Measurements from ENCODE around the gene PURA. TPM values are rescaled to one million over a fixed set of nuclear protein-coding genes. Genes with fewer than 3 reads are reported as not detected.

PURA gene
- polyA plus RNA-seq, 1 donor from 2014 or later, result 2.3 TPM

DNA sequence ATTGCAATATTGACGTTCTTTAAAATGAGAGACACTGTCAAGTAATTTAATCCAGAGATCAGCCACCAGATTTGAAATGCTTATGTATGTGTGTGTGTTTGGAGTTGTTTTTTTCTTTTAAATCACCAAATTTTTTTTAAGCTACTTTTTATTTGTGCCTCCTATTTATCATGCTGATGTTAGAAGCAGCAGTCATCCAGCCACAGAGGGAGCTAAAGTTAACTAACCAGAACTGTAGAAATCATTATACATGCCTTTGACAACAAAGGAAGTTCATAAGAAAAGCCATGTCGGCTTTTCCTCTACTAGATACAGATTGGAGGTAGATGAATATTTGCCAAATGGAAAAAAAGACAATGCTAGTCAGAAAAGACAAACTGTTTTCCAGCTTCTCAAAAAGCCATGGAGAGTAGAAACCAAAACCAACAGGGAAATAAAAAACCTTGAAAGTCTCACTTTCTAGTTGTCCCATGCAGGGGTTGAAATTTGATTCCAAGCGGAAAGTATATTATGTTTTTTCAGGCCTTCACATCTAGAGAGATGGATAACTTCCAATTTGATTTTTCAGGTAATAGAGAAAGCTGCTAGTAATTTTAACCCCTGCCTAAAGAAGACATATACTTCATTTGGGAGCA is 4.5 kb downstream of the PURA start:
- H2AFZ ChIP-seq (ENCODE audit: low read depth, low read length), result no peak overlapping the region
- no peak overlapping the region for H3K4me2 ChIP-seq (ENCODE audit: low read length)
- H4K20me1 ChIP-seq (ENCODE audit: insufficient read depth), result no peaks in the 10 kb centered on the region
- peak overlapping the region; percentile 36 for H3K4me3 ChIP-seq (ENCODE audit: low read length)
- TF ChIP-seq, protein P1, sequence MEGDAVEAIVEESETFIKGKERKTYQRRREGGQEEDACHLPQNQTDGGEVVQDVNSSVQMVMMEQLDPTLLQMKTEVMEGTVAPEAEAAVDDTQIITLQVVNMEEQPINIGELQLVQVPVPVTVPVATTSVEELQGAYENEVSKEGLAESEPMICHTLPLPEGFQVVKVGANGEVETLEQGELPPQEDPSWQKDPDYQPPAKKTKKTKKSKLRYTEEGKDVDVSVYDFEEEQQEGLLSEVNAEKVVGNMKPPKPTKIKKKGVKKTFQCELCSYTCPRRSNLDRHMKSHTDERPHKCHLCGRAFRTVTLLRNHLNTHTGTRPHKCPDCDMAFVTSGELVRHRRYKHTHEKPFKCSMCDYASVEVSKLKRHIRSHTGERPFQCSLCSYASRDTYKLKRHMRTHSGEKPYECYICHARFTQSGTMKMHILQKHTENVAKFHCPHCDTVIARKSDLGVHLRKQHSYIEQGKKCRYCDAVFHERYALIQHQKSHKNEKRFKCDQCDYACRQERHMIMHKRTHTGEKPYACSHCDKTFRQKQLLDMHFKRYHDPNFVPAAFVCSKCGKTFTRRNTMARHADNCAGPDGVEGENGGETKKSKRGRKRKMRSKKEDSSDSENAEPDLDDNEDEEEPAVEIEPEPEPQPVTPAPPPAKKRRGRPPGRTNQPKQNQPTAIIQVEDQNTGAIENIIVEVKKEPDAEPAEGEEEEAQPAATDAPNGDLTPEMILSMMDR (IDR thresholded peaks at IDR 0.05; ENCODE audit: poor library complexity, severe bottlenecking), result peak; percentile 34
- TF ChIP-seq SMC3 (conservative IDR thresholded peaks at IDR 0.05; ENCODE audit: poor library complexity), result no peak
- H3K79me2 ChIP-seq (replicated peaks; ENCODE audit: insufficient read depth, low read length), result peaks cover 13% of the 10 kb centered on the region
- no peaks in the 10 kb centered on the region for H3K9me2 ChIP-seq (ENCODE audit: insufficient read depth, low read length)
- H3F3A ChIP-seq (ENCODE audit: insufficient read depth, low read length, poor library complexity, severe bottlenecking), result no peaks in the 10 kb centered on the region
- no peak overlapping the region for H3K9ac ChIP-seq (ENCODE audit: low read length)
- peaks cover 20% of the 10 kb centered on the region for H3K27me3 ChIP-seq (ENCODE audit: insufficient read depth, low read depth, low read length)
- no peaks in the 10 kb centered on the region for H3K9me3 ChIP-seq (ENCODE audit: low read length)
- no peak overlapping the region for H3K27ac ChIP-seq (ENCODE audit: low read length)
- no peaks in the 10 kb centered on the region for H3K36me3 ChIP-seq (ENCODE audit: insufficient read depth, low read length)

DNA sequence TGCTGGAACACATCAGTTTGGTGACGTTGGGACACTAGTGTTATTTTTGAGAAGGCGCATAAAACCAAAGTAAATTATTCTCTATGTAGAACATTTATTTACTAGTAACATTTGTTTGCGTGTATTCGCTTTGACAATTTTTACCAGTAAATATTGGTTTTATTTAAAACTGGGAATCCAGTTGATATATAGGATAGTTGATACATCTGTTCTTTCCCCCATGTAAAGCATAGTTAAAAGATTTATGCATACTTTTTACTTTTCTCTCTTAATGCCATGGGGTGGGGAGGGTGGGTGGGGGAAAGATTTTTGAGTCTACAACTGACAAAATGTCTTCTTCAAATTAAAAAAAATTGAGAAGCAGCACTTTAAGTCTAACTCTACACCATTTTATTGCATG is 11.7 kb downstream of the PURA start, which contains the start of gene IGIP:
Gene IGIP, plus strand, starts transcription at position 301 of the 400 bp plus-strand sequence. CDS start 2,540 bp downstream, outside the sequence.
- Histone ChIP-seq H3K27me3 (ENCODE audit: insufficient read depth, low read depth, low read length) (no peaks in the 10 kb centered on the region), H2AFZ (ENCODE audit: low read depth, low read length) (no peak within 1 kb of the TSS), H3K4me2 (ENCODE audit: low read length) (no peak within 1 kb of the TSS), H3K9me2 (ENCODE audit: insufficient read depth, low read length) (no peaks in the 10 kb centered on the region), H3F3A (ENCODE audit: insufficient read depth, low read length, poor library complexity, severe bottlenecking) (no peaks in the 10 kb centered on the region), H3K27ac (ENCODE audit: low read length) (no peak within 1 kb of the TSS), H3K4me3 (ENCODE audit: low read length) (no peak within 1 kb of the TSS), H3K36me3 (ENCODE audit: insufficient read depth, low read length) (no peaks in the 10 kb centered on the region), H3K79me2 (replicated peaks; ENCODE audit: insufficient read depth, low read length) (no peaks in the 10 kb centered on the region), H4K20me1 (ENCODE audit: insufficient read depth) (no peaks in the 10 kb centered on the region), H3K9ac (ENCODE audit: low read length) (no peak within 1 kb of the TSS), H3K9me3 (ENCODE audit: low read length) (no peaks in the 10 kb centered on the region)
- TF ChIP-seq SMC3 (conservative IDR thresholded peaks at IDR 0.05; ENCODE audit: poor library complexity) (no peak), EP300 (conservative IDR thresholded peaks at IDR 0.05; ENCODE audit: poor library complexity, severe bottlenecking) (no peak), TAF1 (IDR thresholded peaks at IDR 0.05; ENCODE audit: low read depth) (no peak), POLR2AphosphoS5 (IDR thresholded peaks at IDR 0.05) (no peak), EZH2 (IDR thresholded peaks at IDR 0.05; ENCODE audit: borderline replicate concordance, insufficient read depth, low read length, poor library complexity, severe bottlenecking) (no peak), MXI1 (conservative IDR thresholded peaks at IDR 0.05; ENCODE audit: poor library complexity, severe bottlenecking) (no peak), RAD21 (conservative IDR thresholded peaks at IDR 0.05) (no peak)
- TF ChIP-seq, protein P2, sequence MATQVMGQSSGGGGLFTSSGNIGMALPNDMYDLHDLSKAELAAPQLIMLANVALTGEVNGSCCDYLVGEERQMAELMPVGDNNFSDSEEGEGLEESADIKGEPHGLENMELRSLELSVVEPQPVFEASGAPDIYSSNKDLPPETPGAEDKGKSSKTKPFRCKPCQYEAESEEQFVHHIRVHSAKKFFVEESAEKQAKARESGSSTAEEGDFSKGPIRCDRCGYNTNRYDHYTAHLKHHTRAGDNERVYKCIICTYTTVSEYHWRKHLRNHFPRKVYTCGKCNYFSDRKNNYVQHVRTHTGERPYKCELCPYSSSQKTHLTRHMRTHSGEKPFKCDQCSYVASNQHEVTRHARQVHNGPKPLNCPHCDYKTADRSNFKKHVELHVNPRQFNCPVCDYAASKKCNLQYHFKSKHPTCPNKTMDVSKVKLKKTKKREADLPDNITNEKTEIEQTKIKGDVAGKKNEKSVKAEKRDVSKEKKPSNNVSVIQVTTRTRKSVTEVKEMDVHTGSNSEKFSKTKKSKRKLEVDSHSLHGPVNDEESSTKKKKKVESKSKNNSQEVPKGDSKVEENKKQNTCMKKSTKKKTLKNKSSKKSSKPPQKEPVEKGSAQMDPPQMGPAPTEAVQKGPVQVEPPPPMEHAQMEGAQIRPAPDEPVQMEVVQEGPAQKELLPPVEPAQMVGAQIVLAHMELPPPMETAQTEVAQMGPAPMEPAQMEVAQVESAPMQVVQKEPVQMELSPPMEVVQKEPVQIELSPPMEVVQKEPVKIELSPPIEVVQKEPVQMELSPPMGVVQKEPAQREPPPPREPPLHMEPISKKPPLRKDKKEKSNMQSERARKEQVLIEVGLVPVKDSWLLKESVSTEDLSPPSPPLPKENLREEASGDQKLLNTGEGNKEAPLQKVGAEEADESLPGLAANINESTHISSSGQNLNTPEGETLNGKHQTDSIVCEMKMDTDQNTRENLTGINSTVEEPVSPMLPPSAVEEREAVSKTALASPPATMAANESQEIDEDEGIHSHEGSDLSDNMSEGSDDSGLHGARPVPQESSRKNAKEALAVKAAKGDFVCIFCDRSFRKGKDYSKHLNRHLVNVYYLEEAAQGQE (IDR thresholded peaks at IDR 0.05; ENCODE audit: borderline replicate concordance), result no peak
- TF ChIP-seq, protein P1 (IDR thresholded peaks at IDR 0.05; ENCODE audit: poor library complexity, severe bottlenecking), result no peak
